Endometrial microvascular endothelial cells (primary cell): Measurements from ENCODE around the gene NKX6-1. TPM values are rescaled to one million over a fixed set of nuclear protein-coding genes. Genes with fewer than 3 reads are reported as not detected.

ENCODE experiments used
- in situ Hi-C: cut with HindIII; loops from 2 replicates; pipeline ENCODE4 v1.10.0; 2017; ENCODE audit warnings: low sequenced_read_pairs, low pct_unique_long_range_greater_than_20kb; ENCODE audit errors: inconsistent ontology term
- total RNA-seq: library from RNA; depleted of rRNA; stranded (reverse); fragments of >200 nt; gene quantifications from one replicate; pipeline ENCODE4 v1.2.3, GENCODE V29; 2015; ENCODE audit errors: inconsistent ontology term

NKX6-1 gene
- total RNA-seq, 1 donor from 2014 or later = not detected

DNA sequence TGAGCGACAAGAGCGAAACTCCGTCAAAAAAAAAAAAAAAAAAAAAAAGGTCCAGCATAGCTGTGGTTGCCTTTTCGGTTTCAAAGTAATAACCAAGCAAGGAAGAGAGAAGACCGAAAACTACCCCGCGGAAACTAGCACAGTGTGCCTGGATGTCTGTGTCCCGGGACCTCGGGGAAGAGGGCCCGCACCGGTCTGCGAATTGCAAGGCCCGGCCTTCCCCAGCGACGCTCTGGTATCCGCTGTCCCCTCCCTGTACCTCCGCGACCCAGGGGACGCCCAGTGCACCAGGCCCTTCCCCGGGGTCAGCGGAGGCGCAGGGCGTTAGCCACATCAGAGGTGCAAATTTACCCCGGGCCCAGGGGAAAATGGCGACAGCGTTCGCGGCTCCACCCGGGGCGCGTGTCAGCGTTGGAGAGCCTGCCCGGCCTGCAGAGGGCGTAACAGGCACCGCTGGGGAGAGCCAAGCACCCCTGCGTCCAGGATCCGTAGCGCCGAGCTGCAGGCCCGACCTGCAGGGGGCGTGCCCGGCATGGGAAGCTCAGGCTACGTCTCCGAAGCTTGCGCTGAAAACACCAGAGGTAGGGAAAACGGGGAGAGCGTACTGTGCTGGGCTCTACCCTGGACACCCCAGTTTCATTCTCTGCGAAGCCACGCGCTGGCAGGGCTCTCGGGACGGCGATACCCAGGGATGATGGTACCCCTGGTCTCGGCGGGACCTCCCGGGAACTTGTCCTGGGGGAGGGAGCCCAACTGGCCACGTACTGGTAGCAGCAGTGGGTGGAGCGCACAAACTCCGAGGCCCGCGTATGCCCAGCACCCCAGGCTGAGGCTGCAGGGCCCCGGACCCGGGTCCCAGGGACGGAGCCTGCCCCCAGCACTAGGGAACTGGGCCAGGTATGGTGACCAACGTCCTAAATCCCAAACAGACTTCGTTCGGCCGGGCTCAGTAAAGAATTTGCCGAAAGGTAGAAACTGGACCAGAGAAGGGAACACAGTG lies 16.2 kb downstream of the NKX6-1 start:
- in situ Hi-C loops = no loop called here

DNA sequence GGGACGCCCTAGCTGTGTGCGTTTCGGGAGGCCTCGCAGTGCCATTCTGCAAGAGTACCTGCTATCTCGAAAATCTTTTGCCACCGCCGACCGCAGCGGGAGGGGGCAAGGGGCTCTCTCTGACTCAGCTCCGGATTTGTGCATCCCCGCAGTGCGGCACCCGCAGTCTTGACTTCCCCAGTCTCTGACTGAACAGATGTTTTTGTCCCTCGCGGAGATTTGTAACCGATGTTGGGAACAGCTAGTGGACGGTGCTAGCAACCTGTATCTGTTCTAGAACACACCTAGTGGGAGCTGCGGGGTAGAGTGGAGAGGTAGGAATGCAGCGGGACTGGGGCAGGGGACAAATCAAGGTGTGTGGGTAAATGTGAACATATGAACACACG lies 17.2 kb downstream of the NKX6-1 start:
- in situ Hi-C loops = no loop called here

DNA sequence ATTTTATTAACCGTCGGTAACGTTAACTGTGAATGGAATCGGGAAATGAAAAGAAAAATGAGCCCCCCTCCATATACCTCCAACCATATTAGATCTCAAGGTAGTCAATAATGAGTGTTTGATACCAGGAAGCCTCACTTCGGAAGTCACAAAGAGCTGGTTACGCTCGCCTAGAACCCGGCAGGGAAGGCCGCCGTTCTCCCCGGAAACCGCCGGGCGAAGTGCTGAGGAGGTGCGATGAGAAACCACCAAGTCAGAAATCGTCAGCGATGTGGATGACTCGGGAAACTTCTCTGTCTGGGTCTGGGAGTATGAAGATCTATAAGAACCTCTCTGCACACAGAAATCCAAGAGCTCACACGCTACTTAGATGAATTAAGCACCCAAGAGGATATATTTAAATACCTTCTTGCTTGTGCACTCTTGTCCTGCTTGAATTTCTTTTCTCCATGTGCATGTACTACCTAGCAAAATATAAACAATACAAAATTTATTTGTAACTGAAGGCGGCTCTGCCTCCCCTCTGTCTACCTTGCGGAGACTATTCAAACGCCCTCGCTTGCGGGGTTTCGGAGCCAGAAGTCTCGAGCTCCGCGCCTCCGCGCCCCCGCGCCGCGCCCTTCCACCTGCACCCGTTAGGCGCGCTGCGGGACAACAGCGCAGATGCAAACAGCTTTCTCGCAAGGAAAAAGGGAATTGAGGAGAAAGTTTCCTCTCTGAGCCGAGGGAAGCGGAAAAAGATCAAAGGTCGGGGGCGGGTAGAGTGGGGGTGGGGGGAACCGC lies 17.8 kb downstream of the NKX6-1 start:
- in situ Hi-C loops = no loop called here

DNA sequence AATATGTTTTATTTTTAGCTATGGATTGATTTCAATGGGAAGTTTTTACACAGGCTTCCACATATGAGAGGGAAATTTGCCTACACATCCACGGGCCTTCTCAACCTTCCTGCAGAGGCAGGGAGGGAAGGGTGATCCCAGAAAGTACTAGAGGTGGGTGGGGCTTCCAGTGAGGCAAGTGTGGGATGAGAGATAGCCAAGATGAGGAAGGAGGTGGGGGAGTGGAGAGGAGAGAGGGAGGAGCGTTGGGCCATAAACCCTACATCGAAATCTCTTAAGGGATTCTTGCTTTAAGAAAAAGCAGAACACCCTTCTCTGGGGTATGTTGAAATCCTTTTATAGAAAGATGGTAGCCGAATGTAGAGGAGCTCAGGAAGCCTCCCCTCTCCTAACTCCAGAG lies 19.0 kb downstream of the NKX6-1 start:
- in situ Hi-C loops = no loop called here

DNA sequence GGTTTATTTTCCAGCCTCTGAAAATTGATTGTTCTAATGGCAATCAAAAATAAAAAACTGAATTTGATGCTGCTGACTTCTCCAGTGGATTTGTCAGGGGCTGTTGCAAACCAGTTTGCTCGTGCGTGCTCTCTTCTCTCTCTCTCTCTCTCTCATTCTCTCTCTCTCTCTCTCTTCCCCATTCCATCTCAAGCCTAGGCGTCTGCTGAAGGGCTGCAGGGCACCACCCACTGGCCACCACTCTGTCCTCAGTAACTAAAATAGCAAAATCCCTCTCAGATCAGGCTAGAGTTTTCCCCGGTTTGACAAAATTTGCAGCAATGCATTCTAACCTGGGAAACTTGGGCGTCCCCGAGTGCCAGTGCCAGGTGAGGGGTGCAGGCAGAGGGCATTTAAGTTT lies 19.4 kb downstream of the NKX6-1 start:
- in situ Hi-C loops = no loop called here

DNA sequence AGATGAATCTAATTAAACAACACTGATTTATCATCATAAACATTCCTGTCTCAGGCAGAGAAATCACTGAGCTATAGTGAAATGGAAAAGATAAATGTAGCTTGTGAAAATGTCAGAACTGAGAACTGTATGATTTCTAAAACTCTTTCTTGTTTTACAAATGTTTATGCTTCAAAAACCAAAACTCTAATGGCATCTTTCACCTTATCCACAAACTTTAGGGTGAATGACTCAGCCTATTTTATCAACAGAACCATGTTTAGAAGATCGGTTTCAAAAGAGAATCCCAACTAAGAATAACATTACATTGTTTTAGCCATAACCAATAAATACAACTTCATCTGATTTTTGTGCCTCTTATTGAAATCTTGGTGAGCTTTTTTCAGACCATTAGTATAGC lies 21.4 kb downstream of the NKX6-1 start:
- in situ Hi-C loops = no loop called here

DNA sequence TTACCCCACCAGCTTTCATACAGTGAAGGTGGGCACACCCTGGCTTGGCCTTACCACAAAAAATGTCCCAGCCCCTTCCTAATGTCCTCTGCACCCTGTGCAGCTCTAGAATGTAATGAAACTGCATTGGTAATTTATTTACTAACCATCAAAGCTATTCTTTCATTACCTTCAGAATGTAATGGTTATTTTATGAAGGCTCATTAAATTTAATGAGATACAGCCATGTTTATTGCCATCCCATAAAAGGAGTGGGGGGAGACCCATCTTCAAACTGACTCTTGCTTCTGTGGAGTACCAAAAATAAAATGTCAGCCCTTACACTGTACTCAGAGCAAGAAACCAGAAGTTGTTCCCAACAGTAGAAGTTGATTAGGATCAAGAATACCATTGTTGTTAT lies 25.0 kb downstream of the NKX6-1 start:
- in situ Hi-C loops = no loop called here

DNA sequence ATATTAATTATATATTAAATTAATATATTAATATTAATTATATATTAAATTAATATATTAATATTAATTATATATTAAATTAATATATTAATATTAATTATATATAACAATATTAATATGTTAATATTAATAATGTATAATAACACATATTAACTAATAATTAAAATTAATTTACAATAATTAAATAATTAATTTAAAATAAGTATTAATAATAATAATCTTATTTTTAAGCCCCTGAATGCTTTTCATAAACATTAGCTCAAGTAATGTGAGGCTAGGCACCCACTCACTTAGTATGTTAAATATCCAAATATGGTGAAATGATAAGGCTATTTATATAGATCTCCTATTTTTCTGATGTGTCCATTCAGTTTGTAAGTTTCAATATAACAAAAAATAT lies 26.9 kb downstream of the NKX6-1 start:
- in situ Hi-C loops = no loop called here

DNA sequence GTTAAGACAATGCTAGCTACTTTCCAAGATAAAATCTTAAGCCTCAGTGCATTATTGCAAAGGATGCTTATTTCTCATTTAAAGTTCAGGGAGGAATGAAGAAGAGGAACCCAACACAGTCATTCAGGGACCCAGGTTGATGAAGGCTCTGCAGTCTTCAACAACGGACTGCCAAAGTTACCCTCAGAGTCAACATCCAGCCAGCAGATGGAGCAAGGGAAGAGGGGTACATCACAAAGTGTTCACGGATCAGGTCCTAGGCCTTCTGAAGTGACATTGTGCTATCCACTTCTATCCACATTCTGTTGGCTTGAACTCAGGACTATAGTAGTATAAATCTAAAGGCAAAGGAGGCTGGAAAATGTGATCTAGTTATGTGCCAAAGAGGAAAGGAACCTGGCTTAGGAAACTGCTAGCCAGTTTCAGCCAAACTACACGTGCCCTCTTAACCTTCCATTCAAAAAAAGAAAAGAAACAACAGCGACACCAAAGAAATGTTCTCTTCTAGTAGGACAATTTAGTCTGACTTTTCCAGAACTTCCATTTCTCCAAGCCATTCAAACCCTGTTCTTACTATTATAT lies 28.8 kb downstream of the NKX6-1 start:
- in situ Hi-C loops = no loop called here

DNA sequence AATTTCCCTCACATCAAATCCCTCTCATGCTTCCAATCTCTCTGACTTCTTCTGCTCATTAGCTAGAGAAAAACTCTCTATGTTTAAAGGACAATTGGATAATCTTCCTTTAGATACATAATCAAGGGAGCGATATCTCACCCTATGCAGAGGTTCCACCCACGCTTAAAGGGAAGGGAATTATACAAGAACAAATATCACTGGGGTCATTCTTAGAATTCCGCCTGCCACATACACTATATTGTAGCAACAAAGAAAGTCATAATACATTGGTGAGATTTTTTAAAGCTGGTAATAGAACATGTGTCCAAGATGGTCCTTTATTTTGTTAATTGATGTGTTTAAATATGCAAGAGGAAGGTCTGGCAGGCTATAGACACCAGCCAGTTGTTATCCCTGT lies 31.5 kb downstream of the NKX6-1 start:
- in situ Hi-C loops = no loop called here

DNA sequence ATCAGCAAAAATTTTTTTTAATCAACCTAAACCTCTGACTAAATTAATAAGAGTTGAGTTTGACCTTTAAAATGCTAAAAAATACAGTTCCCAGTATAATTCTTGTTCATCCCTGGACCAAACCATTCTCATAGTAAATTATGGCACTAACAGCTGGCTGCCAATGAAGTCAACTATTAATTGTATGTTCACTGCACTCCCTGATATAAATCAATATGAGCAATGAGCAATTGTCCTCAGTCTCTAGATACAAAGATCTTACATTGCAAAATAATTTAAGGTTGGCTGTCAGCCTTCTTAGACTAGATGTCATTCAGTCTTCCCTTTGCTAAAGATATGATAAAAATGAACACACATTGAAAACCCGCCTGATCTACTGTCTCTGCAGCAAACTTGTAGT lies 39.3 kb downstream of the NKX6-1 start:
- in situ Hi-C loops = no loop called here

DNA sequence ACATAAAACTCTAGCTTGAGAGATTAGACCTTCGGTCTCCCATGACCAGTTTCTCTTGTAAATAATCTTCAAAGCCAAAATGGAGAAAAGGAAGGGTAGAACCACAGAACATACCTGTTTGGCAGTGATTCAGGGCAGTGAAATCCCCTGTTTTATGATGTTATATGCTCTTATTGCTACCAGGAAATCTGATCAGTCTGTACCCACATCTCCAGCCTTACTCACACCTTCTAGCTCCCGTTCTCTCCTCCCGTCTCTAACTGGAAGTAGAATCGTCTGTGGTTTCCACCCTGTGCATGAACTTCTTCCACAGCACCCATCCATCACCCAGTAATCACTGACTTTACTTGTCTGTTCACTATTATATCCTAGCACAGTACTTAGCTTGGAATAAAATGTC lies 42.9 kb downstream of the NKX6-1 start:
- in situ Hi-C loops = no loop called here

DNA sequence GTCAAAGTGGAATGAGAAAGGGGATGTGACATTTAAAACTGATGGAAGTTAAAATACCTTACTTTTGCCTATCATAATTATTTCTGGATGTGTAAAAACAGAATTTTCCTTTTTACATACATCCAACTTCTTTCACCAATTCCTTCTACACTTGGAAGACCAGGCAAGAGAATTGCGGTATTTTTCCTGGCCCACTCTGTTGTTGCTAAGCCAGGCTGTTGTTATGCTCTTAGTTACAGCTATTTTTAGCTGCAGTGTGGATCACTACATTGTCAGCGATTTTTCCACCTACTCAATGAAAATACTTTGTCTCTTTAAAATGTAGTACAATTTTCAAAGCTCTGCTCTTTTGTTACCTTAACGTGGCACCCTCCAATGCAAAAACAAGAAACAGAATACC lies 43.4 kb downstream of the NKX6-1 start:
- in situ Hi-C loops = no loop called here

DNA sequence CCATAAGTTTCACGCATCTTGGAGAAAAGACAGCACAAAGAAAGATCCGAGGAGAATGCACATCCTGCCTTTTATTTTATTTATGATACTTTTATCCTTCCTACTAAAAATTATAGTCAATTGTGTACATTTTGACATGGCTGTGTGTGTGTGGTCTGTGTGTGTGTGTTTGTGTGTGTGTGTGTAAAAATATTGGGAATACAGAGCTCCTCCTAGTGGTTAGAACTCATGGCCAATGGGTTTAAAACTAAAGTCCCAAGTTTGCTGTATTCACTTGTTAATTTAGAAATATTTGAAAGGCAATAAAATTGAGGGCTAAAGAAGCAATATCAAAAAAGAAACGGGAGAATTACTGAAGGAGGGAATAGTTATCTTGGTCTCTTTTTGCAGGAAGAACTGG lies 47.5 kb downstream of the NKX6-1 start:
- in situ Hi-C loops = no loop called here

DNA sequence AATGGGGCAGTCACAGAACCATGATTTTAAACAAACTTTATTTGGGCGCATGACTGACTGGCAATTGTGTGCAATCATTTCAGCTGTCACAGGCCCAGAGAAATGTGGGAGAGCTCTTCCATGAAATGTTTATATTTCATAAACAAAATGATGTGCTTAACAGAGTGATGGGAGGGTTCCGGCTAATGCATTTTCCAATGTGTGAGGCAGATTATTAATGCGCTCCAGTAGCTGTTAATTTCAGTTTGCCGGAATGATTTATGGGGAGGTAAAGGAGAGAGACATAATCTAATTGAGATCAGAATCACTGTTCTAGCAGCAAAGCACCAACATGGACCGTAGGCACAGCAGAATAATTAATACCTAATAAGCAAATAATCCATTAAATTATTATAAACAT lies 55.6 kb downstream of the NKX6-1 start:
- in situ Hi-C loops = no loop called here

DNA sequence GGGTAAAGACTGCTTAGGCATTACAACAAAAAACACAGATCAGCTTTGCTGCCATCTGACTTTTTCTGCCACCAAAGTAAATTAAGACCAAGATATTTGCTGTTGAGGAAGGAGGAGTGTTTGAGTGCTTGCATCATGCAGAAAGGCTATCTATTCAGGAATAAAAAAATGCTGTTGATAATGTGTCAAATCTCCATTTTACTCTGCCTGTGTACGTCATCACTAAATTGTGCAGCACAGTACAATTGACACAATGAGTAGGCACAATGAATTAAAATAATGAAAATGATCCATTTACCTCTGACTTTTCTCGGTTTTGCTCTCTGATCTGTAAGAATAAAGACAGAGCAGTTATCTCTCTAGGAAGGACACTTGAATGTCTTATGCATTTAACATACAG lies 56.3 kb downstream of the NKX6-1 start:
- in situ Hi-C loops = no loop called here
